HG03432 (cell line): ENCODE data around the gene MRPS22.
"Not testable (repeated sequence)": the region's sequence is repeated elsewhere in the genome, so short reads cannot be mapped to it uniquely, and the experiment has no call there.

Source experiments
- ATAC-seq: cut with Tn5 transposase; IDR thresholded peaks from one replicate; pipeline ENCODE4 v1.9.1; 2021; ENCODE audit warnings: mild to moderate bottlenecking, moderate library complexity; ENCODE audit not compliant: unreplicated experiment

The MRPS22 gene

DNA sequence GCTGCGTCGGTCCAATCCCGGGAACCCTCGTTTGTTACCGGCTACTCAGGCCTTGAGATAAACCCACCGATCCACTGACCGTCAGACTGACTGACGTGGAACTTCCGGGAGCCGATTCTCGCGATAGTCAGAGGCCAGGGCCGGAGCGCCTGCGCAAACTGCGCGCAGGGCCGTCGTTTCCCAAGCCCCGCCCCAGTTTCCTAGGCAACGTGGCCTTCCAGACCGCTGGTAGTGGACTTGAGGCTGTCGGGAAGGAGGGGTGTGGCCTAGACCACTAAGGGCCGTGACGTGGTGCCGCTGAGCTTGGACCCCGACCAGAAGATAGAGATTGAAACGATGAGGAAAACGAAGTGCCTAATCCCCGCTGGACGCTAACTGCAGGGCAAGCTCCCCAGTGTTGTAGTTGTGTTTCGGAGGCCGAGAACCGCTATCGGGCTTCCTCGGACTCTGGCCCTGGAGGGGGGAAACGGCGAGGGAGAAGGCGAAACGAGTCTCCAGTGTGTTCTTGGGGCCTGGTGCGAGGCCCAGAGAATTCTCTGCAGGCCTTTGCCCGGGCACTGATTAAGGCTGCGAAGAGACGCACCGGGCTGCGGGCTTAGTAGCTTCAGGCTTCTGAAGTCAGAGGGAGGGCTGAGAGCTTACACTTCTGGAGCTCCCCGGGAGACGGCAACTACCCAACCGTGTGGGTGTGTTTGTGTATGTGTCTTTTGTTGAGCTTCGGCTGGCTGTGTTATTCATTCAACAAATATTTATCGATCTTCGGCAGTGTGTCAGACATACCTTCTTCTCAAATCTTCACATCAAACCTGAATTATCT is 45.9 kb downstream of the MRPS22 start, which contains the start of gene COPB2:
COPB2 (minus strand) TSS at position 96 of the 817 bp plus-strand sequence. CDS start 97 bp downstream, outside the sequence.
- ATAC-seq: peak; percentile 98

DNA sequence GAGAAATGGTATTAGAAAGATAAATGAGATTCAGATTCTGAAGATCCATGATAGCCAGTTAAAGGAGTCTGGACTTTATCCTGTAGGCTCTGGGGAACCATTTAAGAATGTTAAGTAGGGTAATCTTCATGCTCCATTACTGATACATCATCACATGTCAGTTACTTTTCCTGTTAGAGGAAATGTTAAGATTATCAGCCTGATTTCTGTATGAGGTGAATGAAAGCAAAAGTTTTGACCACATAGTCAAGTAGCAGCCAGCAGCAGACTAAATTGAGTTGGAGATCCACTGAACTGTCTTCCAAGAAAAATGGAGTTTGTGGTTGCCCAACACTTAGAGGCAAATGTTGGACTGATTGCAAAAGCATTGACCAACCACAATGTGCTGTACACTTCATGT is 50.3 kb downstream of the MRPS22 start:
- no peak for ATAC-seq

DNA sequence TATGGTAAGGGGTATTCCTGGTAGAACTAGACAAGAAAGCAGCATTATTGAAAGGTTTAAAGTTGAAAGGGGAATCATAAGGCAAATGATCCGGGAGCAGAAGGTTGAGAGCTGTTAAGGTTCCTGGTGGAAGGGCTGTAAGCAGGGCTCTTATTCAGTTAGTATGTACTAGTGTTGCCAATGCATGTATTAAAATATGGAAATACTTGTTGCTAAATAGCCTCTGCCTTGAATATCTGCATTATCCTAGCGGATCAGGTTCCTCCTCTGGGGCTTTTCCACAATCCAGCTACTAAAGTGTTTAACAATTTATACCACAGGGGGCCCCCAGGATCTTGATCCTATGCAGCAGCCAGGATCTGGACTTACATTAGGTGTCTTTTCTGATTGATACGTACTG is 52.9 kb downstream of the MRPS22 start:
- ATAC-seq: no peak

DNA sequence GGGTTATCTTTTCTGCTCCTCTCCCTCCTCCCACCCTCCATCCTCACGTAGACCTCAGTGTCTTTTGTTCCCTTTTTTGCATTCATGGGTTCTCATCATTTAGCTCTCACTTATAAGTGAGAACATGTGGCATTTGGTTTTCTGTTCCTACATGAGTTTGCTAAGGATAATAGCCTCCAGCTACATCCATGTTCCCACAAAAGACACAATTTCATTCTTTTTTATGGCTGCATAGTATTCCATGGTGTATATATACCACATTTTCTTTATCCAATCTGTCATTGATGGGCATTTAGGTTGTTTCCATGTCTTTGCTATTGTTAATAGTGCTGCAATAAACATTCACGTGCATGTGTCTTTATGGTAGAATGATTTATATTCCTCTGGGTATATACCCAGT is 57.3 kb downstream of the MRPS22 start:
- not testable (repeated sequence) for ATAC-seq
